Stimulated activated CD8-positive, alpha-beta memory T cell treated with anti-CD3 and anti-CD28 coated beads, Interleukin-7, amount 100 ng/mL, for 1 hour (primary cell): ENCODE data around the gene WDR87.

ENCODE experiments used
- DNase-seq, 2 donors: peaks; one replicate each; pipeline ENCODE4 v3.0.0-alpha.2; 2020; ENCODE audit warnings: low read depth in 2 of 2

WDR87 gene

DNA sequence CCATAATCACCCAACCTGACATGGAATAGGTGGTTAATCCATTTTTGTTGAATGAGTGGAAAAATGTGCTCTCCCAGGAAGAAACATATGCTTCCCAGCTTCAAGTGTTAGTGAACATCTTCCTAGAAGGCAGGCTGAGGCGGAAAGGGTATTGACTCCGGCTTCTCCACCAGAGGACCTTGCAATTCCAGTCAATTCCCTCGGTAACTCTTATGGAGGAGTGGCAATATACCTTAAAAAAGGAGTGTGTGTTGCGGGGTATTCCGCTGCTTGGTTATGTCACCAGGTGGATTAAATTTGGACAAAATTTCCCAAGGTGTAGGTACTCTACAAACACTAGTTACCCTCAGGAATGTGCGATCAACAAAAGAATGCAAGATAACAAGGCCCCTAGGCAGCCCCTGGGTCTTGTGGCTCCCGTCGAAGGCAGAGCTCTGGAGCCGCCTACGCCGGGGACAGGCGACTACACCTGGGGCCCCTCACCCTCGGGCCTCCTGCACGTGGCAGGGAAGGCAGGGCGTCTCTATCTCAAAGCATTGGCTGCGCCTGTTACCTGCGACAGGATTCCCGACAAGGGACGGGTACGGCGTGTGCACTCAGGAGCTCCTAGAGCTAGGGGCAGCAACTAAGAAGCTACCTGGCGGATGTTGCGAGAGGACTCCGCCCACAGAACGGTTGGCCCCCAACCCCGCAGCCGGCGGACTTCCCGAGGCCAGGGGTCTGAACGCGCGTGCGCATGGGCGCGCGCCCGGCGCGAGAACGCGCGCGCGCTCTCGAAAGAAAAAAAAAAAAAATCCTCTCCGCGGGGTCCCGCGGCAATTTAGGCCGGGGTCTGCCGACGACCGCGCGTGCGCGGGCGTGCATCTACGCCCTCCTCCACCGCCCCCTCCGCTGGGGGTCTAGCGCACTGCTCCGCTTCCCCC, at the start of gene WDR87:
Gene WDR87 (minus strand): TSS at position 649 of the 923 bp plus-strand sequence. CDS start 8,355 bp downstream, outside the sequence.
- no peak for DNase-seq

DNA sequence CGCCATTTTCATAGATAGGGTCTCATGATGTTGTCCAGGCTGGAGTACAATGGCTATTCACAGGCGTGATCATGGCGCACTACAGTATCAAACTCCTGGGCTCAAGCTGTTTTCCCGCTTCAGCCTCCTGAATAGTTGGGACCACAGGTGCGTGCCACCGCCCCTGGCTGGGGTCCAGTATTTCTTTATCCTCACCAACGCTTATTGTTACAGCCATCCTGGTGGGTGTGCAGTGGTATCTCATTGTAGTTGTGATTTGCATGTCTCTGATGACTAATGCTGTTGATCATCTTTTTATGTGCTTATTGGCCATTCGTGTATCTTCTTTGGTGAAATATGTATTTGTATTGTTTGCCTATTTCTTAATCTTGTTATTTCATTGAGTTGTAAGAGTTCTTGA, 49.6 kb upstream of the WDR87 start:
- no peak for DNase-seq

DNA sequence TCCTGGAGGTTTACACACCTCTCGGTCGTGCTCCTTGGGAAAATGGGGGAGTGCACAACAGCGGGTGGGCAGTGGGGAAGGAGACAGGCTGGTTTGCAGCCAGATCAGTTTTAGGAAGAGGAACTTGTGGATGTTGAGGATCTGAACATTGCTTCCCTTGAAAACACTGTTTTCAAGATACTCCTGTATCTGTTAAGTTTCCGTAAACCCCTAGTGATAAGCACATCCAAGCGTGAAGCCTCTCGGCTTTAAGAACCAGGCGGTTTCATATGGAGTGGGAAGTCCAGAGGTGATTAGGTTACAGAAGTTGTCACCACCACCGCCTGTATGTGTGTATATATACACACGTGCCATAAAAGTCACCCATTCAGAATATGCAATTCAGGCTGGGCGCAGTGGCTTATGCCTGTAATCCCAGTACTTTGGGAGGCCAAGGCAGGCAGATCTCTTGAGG, 48.1 kb upstream of the WDR87 start:
- DNase-seq, result no peak

DNA sequence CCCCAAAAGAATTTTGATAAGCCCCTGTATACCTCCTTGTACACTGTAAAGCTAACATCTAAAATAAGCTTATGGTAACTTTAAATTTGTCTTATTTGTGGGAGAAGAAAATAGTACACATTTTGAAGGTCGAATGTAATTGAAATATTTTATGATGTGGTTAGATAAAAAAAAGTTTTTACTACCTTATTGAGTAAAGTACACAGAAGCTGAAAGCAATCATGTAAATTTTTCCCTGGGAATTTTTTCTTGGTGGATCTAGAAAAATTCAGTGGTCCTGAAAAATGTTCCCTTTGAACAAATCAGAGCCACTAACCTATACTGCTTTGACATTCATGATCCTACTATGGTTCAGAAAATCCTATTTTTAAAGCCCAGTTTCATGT, 47.5 kb upstream of the WDR87 start:
- no peak for DNase-seq

DNA sequence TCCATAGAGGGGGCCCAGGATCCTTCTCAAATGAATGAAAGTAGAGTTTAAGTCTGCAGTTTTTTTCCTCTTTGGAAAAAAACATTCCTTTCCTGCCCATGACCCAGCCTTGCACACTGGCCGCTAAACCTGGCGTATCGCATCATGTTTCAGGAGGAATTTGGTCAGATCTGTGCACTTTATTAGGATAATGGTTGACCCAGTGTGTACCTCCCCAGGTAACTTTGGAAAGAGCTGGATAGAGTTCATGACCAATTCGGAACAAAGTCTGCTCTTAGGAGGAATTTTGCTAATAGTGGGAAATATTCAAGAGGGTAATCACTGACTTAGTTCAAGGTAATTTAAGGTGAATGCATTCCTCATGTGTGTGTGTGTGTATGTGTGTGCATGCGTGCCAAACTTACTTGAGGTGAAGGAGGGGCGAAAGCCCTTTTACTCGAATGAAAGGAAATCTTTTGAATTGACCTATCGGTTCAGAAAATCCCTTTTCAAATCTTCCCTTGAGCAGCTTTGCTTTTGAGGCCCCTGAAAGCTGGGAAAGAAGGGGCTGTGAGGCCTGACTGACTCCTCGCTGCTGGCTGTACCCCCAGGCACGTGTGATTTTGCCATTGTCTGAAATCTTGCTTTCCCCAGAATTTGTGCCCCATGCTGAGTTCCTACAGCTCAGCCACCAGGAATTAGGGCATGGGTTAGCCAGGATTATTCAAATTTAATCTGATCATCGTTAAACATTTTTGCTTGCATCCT, 47.0 kb upstream of the WDR87 start:
- no peak for DNase-seq

DNA sequence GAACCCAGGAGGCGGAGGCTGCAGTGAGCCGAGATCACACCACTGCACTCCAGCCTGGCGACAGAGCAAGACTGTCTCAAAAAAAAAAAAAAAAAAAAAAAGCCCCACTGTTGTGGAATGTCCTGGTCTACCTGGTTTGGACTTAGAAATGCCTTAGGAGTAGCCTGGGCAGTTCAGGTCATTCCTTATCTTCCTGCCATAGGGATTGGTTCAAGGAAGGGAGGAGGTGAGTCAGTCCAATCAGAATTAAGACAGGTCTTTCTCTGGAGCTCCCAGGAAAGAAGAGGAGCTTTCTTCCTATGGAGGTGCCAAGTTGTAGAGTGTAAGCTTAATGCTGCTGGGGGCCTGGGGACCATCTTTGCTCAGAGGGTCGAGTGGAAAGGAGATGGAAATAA, 45.4 kb upstream of the WDR87 start:
- no peak for DNase-seq

DNA sequence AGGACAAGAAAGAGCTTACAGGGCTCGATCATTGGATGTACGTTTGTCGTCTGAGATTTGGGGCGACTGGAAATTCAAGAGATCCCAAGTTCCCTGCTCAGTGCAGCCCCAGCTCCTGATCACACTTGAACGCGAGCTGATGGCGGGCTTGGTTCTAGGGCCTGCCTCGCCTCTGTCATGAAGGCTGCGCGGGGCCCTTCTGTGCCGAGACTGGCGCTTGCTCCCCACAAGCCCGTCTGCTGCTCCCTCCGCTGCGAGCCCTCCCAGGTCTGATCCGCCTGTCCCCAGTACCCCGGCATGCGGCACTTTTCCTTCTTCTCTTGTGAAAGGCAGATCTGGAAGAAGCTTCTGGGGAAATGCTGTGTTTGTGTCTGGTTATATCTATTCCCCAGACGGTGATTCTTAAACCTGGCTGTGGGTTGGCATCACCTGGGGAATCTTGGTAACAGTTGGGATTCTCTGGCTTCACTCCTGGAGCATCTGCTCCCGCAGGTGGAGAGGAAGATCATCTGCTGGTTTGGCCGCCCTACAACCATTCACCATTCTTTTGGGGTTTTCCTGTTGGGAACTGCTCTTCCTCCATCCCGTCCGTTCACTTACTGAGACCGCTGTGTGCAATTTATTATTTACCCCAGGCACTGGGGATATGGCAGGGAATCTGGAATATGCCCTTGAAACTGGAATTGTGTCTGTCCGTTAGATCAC, 44.2 kb upstream of the WDR87 start:
- no peak for DNase-seq

DNA sequence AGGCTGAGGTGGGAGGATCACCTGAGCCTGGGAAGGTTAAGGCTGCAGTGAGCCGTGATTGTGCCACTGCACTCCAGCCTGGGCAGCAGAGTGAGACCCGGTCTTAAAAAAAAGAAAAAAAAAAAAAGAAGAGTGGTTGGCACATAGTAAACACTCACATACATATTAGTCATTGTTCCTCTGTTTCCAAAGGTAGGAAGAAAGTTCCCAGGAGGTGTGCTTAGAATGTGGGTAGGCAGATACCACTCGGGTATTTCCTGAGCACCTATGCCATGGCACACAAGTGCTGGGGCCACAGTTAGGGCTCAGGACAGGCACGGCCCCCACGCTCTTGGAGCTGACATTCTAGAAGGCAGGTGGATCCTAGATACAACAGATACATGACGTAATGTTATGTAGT, 42.0 kb upstream of the WDR87 start:
- DNase-seq, result no peak

DNA sequence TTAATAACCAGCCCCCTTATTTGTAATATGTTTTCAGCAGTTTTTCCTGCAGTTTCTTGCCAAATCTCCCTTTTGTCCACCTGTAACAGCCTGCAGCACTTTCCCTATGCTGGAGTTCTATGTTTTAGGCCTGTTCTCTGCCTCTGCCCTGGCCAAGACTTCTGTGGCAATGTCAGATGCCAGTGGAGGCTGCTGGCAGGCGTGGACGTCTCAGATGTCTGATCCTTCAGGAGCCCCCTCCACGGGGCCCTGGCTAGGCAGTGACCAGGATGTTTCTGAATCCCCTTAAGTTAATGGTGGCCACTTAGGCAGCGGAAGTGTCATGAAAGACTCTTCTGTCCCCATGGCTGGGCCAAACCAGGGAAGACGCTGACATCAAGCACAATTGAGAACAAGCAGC, 41.4 kb upstream of the WDR87 start:
- no peak for DNase-seq

DNA sequence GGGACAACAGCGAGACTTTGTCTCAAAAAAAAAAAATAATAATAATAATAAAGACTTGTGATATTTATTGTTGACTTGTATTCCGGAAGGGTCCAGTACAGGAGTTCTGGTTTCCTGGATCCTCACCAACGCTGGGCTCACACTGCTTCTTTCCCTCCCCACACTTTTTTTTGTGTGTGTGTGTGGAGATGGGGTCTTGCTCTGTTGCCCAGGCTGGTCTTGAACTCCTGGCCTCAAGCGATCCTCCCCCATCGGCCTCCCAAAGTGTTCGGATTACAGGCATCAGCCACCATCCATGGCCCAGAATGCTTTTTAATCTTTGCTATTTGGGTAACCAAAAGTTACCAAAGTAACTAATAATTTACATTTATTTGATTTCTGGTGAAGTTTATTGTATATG, 39.7 kb upstream of the WDR87 start:
- no peak for DNase-seq

DNA sequence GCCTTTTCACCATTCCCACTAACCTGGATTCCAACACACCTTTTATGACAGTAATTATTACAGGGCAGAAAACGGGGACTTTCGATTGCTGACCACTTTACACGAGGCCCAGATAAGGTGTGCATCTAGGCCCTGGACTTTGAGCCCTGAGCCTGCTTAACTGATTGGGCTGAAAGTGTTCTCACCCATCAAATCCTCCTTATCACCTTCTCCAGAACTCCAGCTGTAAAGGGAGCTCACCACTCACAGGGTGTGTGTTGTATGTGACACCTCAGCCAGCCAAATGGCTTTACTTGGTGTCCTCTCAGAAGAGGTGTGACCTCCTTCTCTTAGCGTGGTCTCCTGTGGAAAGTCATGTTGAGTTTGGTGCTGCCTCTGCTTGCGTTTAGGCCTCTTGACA, 37.1 kb upstream of the WDR87 start:
- DNase-seq, result no peak

DNA sequence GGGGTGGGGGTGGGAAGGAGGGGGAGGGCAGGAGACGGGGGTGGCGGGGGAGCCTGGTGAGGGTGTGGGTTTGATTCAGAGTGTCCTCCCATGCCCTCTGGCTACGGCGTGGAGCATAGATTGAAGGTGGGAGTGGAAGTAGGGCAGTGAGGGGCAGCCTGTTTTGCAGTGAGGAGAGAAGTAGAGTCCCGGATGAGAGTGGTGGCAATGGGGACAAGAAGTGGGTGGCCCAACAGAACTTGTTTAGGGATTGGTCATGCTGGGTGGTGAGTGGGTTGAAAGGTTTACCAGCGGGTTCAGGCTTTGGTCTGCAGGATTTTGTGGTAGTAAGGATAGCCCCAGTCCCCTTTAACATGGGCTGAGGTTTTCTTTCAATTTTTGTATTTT, 36.1 kb upstream of the WDR87 start:
- DNase-seq, result no peak

DNA sequence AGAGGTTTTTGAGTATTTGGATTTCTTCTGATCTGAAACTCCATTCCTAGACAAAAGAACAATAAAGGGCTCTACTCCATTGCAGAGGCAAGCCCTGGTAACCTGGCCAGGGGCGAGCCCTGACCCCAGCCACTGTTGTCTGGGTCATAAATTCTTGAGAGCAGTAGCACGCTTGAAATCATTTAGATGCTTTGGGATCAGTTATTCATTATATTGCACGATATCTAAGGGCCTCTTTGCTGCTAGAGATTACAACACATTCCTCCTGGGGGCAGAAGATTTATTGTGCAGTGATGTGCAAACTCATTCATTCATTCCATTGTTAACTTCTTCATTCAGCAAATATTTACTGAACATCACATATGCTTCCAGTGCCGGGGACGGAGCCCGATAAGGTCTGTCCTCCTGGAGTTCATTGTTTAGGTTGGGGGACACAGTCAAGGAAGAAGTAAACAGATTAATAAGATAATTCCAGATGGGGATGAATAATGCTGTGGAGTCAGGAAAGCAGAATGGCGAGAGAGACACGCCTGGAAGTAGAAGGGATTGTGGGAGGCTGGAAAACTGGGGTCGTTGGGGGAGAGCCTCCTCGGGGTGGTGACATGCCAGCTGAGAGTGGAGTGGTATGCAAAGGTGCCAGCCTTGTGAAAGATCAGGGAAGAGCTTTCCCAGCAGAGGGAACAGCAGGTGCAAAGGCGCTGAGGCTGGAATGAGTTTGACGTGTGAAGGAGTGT, 35.6 kb upstream of the WDR87 start:
- no peak for DNase-seq

DNA sequence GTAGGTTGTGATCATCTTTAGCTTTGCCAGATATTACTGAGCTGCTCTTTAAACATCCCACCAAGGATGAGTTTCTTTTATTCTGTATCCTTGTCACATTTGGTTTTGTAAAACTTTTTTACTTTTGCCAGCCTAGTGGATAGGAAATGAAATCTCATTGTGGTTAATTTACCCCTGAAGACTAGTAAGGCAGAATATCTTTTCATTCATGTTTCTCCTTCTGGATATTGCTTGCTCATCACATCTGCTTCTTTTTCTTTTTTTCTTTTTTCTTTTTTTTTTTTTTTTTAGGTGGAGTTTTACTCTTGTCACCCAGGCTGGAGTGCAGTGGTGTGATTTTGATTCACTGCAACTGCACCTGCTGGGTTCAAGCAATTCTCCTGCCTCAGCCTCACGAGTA, 32.0 kb upstream of the WDR87 start:
- no peak for DNase-seq

DNA sequence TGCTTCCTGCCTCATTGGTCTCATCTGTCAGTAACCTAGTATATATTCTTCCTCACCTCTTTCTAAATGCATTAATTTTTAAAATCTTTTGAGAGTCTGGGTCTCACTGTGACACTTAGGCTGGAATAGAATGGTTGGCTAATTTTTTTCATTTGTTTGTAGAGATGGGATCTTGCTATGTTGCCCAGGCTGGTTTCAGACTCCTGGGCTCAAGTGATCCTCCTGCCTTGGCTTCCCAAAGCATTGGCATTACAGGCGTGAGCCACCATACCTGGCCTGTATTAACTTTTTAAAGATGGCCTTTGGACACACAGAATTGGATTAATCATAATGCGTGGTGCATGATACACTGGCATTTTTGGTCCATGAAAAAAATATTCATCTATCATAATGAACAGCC, 30.5 kb upstream of the WDR87 start:
- no peak for DNase-seq

DNA sequence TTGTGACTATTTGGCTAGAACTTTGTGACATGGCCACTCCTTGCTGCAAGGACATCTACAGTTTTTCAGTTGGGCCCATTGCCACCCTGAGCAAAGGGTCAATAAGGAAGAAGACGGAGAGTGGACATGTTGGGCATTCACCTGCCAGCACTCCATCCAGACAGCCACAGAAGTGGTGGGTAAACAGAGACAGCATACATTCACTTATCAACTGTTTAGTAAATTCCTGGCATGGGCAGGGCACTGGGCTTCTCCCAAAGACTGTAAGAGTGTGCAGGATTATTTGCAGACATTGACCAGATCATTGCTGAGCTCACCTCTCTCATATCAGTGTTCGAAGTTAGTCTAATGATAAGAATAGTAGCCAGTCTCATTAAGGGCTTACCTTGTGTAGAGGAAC, 29.8 kb upstream of the WDR87 start:
- no peak for DNase-seq

DNA sequence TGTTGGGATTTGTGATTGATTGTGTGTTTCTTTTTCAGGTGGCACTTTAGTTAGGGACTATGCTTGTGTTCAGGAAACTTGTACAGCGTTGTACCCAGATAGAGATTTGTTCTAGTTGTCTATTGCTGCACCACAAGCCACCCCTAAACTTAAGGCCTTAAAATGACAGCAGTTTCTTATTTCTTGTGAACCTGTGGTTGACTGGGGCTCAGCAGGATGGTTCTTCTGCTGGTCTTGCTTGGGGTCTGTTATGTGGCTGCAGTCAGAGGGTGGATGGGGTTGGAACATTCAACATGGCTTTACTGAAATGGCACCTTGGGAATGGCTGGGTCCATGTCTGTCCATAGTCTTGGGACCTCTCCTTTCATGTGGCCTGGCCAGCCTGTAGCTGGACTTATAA, 28.9 kb upstream of the WDR87 start:
- no peak for DNase-seq

DNA sequence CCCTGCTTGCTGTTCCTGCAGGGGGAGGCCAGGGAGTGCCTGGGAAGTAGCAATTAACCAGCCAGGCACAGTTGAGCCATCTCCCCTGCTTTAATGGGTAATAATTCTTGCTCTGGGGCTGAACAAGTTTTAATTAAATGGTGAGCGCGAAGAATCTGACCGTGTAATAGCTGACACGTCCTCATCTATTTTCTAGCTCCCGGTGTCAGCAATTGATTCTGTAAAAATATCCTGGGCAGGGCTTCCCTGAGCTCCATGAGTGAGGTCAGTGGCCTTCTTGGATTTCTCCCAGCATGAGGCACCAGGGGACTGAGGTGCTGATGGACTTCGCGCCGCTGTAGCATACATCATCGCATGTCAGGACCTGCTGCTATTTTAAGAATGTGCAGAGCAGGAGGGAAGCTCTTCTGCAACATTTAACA, 27.6 kb upstream of the WDR87 start:
- DNase-seq, result no peak

DNA sequence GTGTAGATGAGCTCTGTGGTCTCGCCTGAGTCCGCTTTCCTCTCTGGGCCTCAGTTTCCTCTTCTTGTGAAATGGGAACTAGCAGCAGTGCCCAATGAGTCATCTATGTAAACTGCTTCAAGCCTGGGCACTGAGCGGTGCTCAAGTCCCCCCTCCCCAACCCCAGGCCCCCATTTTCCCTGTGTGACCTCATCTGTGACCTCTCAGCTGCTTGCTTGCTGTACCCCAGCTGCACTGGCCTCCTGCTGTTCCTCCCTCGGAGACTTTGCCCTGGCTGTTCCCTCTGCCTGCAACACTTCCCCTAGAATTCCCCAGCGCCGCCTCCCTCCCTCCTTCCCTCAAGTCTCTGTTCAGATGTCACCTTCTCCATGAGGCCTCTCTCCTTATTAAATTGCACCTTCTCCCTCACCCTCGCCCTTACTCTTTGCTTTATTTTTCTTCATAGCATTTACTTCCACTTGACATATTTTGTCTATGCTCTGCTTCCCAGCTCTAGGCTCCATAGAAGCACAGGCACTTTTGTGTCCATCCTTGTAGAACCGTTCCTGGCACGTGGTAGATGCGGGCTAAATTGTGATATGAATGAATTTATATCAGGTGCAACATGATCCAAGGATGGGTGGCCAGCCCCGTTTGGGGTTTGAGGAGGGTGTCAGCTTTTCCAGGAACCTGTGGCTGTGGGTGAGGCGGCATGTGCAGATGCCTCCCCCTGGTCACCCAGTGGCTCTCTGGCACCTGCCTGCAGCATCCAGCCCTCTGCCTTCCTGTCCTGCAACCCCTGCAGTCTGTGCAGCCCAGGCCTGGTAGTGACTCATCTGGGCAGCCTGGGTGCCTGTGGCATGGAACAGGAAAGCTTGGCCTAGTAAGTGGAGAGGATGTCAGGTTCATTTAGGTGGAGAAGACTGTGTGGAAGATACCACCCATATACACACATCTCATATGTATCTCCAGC, 26.9 kb upstream of the WDR87 start:
- DNase-seq, result no peak

DNA sequence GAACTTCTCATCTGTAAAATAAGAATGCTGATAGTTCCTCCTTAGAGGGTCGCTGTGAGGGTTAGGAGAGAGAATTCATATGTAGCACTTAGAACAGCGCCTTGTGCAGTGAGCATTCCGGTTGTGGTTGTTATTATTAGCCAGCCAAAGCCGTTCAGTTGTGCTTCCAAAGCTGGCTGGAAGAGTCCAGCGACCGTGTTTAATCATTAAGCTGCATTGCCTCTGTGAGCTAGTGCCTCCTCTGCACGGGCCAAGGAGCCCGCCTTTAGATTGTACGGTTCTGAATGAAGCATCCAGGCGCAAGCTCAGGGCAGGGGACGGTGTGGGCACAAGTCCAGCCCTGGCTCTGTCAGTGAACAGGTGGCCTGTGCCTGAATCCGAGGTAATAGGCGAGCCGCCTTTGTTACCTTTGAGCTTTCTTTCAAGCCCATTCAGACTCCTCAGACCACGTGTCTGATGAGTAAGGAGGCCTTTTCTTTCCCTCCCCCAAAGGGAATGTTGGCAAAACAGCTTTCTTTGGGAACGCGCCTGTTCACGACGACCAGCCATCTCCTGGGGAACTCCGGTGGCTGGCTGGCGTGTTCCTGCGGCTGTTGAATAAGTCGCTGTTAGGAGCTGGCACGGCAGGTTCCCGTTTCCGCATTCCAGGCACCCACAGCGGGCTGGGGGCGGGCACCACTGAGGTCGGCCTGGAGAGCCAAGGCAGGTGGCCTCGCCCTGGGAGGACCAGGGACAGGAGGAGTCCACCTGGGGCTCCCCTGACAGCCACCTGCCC, 25.7 kb upstream of the WDR87 start:
- DNase-seq, result no peak
